NK-92 (cell line): ENCODE data around the gene APPL1.

Experiments
- DNase-seq: peaks from one replicate; lab custom pipeline; 2025; ENCODE audit not compliant: unreplicated experiment; lab: John Stamatoyannopoulos, UW

Gene APPL1

GRCh38 chr3:57227204-57227929, at the start of gene APPL1:
Gene APPL1, plus strand, starts transcription at chr3:57227729. Its CDS starts 155 bp downstream, at chr3:57227884.
- no peak for DNase-seq

- DNase-seq: no peak
These were observed 47.7 kb upstream of the APPL1 start for GRCh38 chr3:57179580-57180410.

GRCh38 chr3:57184526-57184925, 43.0 kb upstream of the APPL1 start:
- no peak for DNase-seq

GRCh38 chr3:57192028-57192427, 35.5 kb upstream of the APPL1 start:
- DNase-seq: no peak

GRCh38 chr3:57194641-57195040, 32.9 kb upstream of the APPL1 start:
- no peak for DNase-seq

- DNase-seq: no peak
These were observed 27.6 kb upstream of the APPL1 start, which contains the start of gene HESX1 for GRCh38 chr3:57199895-57200297. Gene HESX1, minus strand, starts transcription at chr3:57199978. Its CDS starts 60 bp downstream, at chr3:57199918.

- no peak for DNase-seq
These were observed 21.1 kb upstream of the APPL1 start for GRCh38 chr3:57206423-57206822.

- no peak for DNase-seq
These were observed 5.6 kb upstream of the APPL1 start for GRCh38 chr3:57221883-57222282.

GRCh38 chr3:57224856-57225255, 2.7 kb upstream of the APPL1 start:
- no peak for DNase-seq

GRCh38 chr3:57226176-57226575, 1.4 kb upstream of the APPL1 start:
- DNase-seq: no peak

- DNase-seq: no peak
These were observed 612 bp downstream of the APPL1 start for GRCh38 chr3:57227930-57228751.

GRCh38 chr3:57230006-57230405, 2.5 kb downstream of the APPL1 start:
- no peak for DNase-seq

- DNase-seq: no peak
These were observed 6.3 kb downstream of the APPL1 start for GRCh38 chr3:57233799-57234198.

GRCh38 chr3:57234613-57235575, 7.4 kb downstream of the APPL1 start:
- no peak for DNase-seq

- DNase-seq: no peak
These were observed 17.4 kb downstream of the APPL1 start for GRCh38 chr3:57244946-57245345.

GRCh38 chr3:57252404-57252803, 24.9 kb downstream of the APPL1 start:
- no peak for DNase-seq

- no peak for DNase-seq
These were observed 29.3 kb downstream of the APPL1 start for GRCh38 chr3:57256844-57257243.

- DNase-seq: no peak
These were observed 30.1 kb downstream of the APPL1 start for GRCh38 chr3:57257678-57258077.

GRCh38 chr3:57261119-57261518, 33.6 kb downstream of the APPL1 start:
- no peak for DNase-seq

GRCh38 chr3:57261929-57262328, 34.4 kb downstream of the APPL1 start:
- no peak for DNase-seq
